COLO668 (cell line): ENCODE results near the gene TJP1.
"Not testable (repeated sequence)": the region's sequence is repeated elsewhere in the genome, so short reads cannot be mapped to it uniquely, and the experiment has no call there.

ENCODE experiments used
- DNase-seq: peaks from one replicate; lab custom pipeline; 2025; ENCODE audit not compliant: unreplicated experiment; lab: John Stamatoyannopoulos, UW

The TJP1 gene

GRCh38 chr15:29685156-29686078, 136.9 kb downstream of the TJP1 start:
- DNase-seq, result no peak

- no peak for DNase-seq
These were observed 139.5 kb downstream of the TJP1 start for GRCh38 chr15:29682781-29683180.

- DNase-seq, result no peak
These were observed 139.9 kb downstream of the TJP1 start for GRCh38 chr15:29682361-29682760.

GRCh38 chr15:29681946-29682345, 140.3 kb downstream of the TJP1 start:
- DNase-seq, result no peak

DNA sequence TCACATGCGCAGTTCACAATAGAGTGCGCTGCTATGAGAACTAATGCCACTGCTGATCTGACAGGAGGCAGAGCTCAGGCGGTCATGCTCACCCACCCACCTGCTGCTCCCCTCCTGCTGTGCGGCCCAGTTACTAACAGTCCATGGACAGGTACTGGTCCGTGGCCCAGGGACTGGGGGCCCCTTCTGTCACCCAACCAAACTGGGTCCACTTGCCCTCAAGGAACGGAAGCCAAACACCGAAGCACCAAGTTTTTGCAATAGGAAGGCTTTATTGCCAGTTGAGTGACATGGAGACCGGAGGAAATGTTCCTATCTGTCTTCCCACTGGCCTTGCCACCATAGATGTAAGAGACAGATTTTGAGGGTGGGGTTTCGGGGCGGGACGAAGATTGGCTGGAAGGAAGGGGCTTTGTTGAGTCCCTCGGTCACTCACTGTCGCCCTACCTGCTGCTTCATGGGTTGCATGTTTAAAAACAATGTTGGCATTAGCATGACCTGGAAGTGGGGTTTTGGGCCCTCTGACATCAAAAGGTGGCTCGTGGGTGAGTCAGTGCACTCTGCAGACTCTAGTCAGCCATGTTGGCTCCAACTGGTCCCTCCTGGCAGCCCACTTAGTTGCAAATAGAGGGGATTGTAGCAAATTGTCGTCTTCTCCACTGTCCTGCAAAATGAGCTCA, 141.0 kb downstream of the TJP1 start:
- no peak for DNase-seq

DNA sequence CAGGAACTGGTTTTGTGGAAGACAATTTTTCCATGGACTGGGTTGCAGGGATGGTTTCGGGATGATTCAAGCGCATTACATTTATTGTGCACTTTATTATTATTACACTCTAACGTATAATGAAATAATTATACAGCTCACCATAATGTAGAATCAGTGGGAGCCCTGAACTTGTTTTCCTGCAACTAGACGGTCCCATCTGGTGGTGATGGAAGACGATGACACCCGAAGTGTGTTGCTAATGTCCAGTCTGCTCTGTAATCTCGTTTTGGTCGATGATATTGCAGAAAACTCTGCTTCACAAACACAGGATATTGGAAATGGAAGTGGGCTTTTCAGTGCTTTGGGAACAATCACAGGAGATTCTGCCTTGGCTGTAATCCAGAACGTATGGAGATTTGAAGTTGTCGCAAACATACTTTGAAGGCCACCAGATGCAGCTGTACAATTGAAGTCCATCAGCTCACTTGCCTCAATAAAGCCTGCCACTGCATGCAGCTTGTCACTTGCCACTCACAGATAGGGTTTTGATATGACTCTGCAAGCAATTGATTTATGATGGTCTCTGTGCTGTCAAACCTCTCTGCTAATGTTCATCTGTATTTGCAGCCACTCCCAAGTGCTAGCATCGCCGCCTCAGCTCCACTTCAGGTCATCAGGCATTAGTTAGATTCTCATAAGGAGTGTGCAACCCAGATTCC, 141.7 kb downstream of the TJP1 start:
- no peak for DNase-seq

DNA sequence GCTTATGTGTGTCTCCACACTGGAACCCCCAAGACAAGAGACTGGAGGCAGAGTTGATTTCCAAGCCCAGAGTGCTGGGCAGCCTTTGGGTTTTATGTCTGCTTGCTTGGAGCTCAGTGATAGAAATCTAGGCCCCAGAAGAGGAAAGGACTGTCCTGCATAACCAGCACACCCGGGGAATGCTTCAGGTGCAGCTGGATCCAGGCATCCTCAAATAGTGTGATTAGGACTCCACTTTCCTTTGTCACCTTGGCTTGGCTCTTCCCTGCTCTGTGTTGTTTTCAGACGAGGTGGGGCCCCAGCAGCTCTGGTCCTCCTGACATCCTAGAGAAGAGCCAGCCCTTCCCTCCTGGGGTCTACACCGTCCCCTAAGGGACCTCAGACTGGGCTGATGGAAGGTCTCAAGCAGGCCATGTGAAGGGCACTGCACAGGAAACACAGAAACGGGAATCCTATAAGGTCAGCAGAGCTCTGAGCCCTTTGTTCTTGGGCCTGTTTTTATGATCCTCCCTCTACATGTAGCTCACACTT, 143.7 kb downstream of the TJP1 start:
- DNase-seq, result no peak

DNA sequence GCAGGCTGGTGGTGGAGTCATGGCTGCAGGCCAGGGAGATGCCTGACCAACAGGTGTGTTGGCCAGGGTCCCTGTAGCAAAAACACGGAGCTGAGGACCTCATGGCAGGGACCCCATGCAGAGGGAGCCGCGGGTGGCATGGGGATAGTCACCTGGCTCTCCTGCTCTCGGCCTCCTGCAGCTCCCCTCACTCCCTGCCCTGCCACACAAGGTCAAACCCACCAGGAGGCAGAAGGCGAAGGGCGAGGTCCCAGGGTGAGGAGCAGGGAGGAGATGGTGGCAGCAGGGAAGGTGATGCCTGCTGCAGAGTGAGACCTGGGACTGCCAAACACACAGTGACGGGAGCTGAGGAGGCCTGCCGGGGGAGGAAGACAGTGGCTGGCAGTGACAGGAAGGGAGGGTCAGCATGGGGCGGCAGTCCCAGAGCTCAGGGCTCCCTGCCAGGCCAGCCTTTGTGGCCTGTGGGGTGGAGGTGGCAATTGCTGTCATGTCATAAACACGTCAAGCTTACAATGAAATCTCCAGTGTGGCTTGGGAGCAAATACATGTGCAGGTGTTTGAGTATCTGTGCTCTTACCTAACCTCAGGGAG, 144.3 kb downstream of the TJP1 start:
- peak; percentile 73 for DNase-seq

- no peak for DNase-seq
These were observed 144.8 kb downstream of the TJP1 start for GRCh38 chr15:29677455-29677854.

- no peak for DNase-seq
These were observed 145.3 kb downstream of the TJP1 start for GRCh38 chr15:29676961-29677402.

- not testable (repeated sequence) for DNase-seq
These were observed 145.8 kb downstream of the TJP1 start for GRCh38 chr15:29676374-29676960.

GRCh38 chr15:29675791-29676301, 146.4 kb downstream of the TJP1 start:
- DNase-seq, result no peak

DNA sequence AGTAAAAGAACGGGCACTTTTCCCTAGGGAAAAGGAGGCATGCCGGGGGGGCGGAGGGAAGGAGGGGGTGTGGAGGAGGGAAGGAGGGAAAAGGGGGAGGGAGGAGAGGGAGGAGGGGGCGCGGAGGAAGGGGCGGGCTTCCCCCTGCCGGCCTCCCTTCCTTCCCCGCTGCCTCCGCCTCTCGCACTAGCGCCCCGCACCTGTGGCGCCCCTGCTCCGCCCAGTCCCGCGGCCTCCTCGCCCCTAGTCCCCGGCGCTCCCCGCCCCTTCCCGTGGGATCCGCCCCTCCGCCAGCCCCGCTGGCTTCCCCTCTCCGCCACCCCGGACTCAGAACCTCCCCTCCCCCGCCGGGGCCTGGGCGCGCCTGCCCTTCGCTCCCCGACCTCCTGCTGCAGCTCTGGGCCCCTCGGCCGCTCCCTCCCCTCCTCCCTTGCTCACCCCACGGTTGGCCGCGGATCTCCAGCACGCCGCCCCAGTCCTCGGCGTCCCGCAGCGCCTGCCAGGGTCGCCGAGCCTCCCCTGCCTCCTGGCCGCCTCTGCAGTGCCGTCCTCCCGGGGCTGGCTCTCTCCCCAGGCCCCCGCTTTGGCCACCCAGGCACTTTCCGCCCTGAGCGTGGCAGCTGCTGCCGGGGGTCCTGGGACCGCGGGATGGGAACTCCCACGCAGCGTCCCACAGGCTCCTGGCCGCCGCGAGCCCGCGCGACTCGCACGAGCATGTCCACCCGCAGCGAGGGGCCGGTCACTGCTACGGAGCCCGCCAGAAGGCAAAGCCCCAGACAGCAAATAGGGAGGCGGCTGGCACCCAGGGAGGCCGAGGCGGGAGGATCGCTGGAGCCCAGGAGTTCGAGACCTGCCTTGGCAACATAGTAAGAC, 147.4 kb downstream of the TJP1 start:
- DNase-seq, result peak; percentile 53

DNA sequence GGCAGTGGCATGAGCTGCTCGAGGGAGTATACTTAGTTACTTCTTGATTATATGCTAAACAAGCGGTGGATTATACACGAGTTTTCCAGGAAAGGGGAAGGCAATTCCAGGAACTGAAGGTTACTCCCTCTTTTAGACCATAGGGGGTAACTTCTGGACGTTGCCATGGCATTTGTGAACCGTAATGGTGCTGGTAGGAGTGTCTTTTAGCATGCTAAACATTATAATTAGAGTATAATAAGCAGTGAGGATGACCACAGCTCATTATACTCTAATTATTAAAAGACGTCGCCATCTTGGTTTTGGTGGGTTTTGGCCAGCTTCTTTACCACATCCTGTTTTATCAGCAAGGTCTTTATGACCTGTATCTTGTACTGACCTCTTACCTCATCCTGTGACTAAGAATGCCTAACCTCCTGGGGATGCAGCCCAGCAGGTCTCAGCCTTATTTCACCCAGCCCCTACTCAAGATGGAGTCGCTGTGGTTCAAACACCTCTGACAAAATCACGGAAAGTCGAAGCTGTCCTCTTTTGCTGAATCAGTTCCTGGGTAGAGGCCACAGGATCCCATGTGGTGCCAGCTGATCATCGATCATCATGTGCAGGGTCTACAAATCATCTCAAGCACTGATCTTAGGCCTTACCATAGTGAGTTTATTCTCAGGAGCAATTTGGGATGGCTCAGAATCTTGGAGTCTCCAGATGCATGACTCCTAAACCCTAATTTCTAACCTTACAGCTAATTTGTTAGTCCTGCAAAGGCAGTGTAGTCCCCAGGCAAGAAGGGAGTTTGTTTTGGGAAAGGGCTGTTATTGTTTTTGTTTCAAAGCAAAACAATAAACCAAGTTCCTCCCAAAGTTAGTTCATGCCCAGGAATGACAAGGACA, 149.1 kb downstream of the TJP1 start:
- DNase-seq, result no peak

GRCh38 chr15:29672446-29672845, 149.8 kb downstream of the TJP1 start:
- DNase-seq, result no peak

DNA sequence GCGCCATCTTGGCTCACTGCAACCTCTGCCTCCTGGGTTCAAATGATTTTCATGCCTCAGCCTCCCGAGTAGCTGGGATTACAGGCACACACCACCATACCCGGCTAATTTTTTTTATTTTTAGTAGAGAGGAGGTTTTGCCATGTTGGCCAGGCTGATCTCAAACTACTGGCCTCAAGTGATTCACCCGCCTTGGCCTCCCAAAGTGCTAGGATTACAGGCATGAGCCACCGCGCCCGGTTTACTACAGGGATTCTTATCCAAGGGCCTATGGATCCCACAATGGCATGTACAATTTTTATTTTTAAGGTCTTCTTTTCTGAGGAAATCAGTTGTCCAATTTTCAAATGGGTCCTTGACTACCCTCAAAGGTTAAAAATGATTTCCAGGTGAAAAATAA, 150.2 kb downstream of the TJP1 start:
- DNase-seq, result not testable (repeated sequence)

GRCh38 chr15:29670998-29671981, 151.0 kb downstream of the TJP1 start:
- no peak for DNase-seq
